HFFc6 (cell line): Measurements from ENCODE around the gene NRAP. TPM values are rescaled to one million over a fixed set of nuclear protein-coding genes. Genes with fewer than 3 reads are reported as not detected.

Experiments
- DNase-seq: peaks from one replicate; pipeline ENCODE4 v3.0.0-alpha.2; 2018
- H3K27ac Mint-ChIP-seq: 2 replicates; pipeline ENCODE4 v1.8.0; 2020; ENCODE audit warnings: mild to moderate bottlenecking, mixed read lengths
- H3K27me3 Mint-ChIP-seq: 2 replicates; pipeline ENCODE4 v1.8.0; 2021; ENCODE audit warnings: mild to moderate bottlenecking, moderate library complexity, mixed read lengths; ENCODE audit not compliant: insufficient read depth
- H3K36me3 Mint-ChIP-seq: 2 replicates; pipeline ENCODE4 v1.8.0; 2021; ENCODE audit warnings: low read depth, mixed read lengths
- H3K4me1 Mint-ChIP-seq: 2 replicates; pipeline ENCODE4 v1.8.0; 2020; ENCODE audit warnings: low read depth, mixed read lengths
- H3K4me3 Mint-ChIP-seq: 2 replicates; pipeline ENCODE4 v1.8.0; 2020; ENCODE audit warnings: mild to moderate bottlenecking, moderate library complexity, mixed read lengths
- H3K9me3 Mint-ChIP-seq: 2 replicates; pipeline ENCODE4 v1.8.0; 2020; ENCODE audit warnings: mild to moderate bottlenecking, mixed read lengths
- CTCF ChIP-seq: fragments of 200-600 bp; sonication (generic); IDR thresholded peaks from 2 replicates; pipeline ENCODE4 v1.5.0; 2021; ENCODE audit warnings: antibody characterized with exemption, mild to moderate bottlenecking
- total RNA-seq, 6 experiments: library from RNA; stranded (reverse); fragmentation: NEBNext Ultra II Directional; extraction: Animal tissue kit (Norgen Biotek cat#: 25700); gene quantifications; 2 replicates in 1 of 6; 3 replicates in 5 of 6; pipeline ENCODE4 v1.2.3, GENCODE V29; 2021

The NRAP gene
- total RNA-seq, 6 experiments from 2014 or later = not detected

- no peak for TF ChIP-seq CTCF
- Mint-ChIP-seq H3K9me3 (no peaks in the 10 kb centered on the region), H3K4me3 (no peak overlapping the region), H3K36me3 (no peaks in the 10 kb centered on the region), H3K4me1 (0 out of 2 replicates have a peak, but pooled peaks cover 5% of the 10 kb centered on the region), H3K27ac (no peak overlapping the region), H3K27me3 (peaks cover 23% of the 10 kb centered on the region)
- no peak for DNase-seq
Measured at GRCh38 chr10:113566888-113567287, 97.0 kb downstream of the NRAP start.

GRCh38 chr10:113565364-113565763, 98.5 kb downstream of the NRAP start:
- no peak for DNase-seq
- Mint-ChIP-seq H3K4me3 (no peak overlapping the region), H3K9me3 (no peaks in the 10 kb centered on the region), H3K4me1 (0 out of 2 replicates have a peak, but pooled peaks cover 5% of the 10 kb centered on the region), H3K27me3 (peaks cover 25% of the 10 kb centered on the region), H3K27ac (no peak overlapping the region), H3K36me3 (no peaks in the 10 kb centered on the region)
- TF ChIP-seq CTCF = no peak

- 0 out of 2 replicates have a peak, but pooled peaks cover 5% of the 10 kb centered on the region for H3K4me1 Mint-ChIP-seq
- peak; percentile 99 for TF ChIP-seq CTCF
- no peaks in the 10 kb centered on the region for H3K36me3 Mint-ChIP-seq
- peaks cover 16% of the 10 kb centered on the region; the same call in 1 of the 2 replicates for H3K27me3 Mint-ChIP-seq
- H3K4me3 Mint-ChIP-seq = peak overlapping the region; percentile 86
- peak; percentile 38 for DNase-seq
- H3K9me3 Mint-ChIP-seq = no peaks in the 10 kb centered on the region
- no peak overlapping the region for H3K27ac Mint-ChIP-seq
Measured at GRCh38 chr10:113563306-113564088, 100.3 kb downstream of the NRAP start.

GRCh38 chr10:113562704-113563103, 101.1 kb downstream of the NRAP start:
- H3K4me1 Mint-ChIP-seq = 0 out of 2 replicates have a peak, but pooled peaks cover 5% of the 10 kb centered on the region

GRCh38 chr10:113562069-113562468, 101.8 kb downstream of the NRAP start:
- Mint-ChIP-seq H3K9me3 (no peaks in the 10 kb centered on the region), H3K4me3 (no peak overlapping the region), H3K27me3 (peaks cover 17% of the 10 kb centered on the region), H3K4me1 (0 out of 2 replicates have a peak, but pooled peaks cover 5% of the 10 kb centered on the region), H3K27ac (no peak overlapping the region), H3K36me3 (no peaks in the 10 kb centered on the region)
- DNase-seq = no peak
- TF ChIP-seq CTCF = no peak

More at GRCh38 chr10:113562704-113563103, 101.1 kb downstream of the NRAP start:
- no peak overlapping the region for H3K4me3 Mint-ChIP-seq
- peaks cover 23% of the 10 kb centered on the region for H3K27me3 Mint-ChIP-seq
- no peaks in the 10 kb centered on the region for H3K9me3 Mint-ChIP-seq
- H3K27ac Mint-ChIP-seq = no peak overlapping the region
- H3K36me3 Mint-ChIP-seq = no peaks in the 10 kb centered on the region
- no peak for DNase-seq
- TF ChIP-seq CTCF = no peak
